Measurements from ENCODE around the gene PTPRE.

- TF ChIP-seq CTCF (IDR thresholded peaks at IDR 0.05; ENCODE audit: low read depth, low read length, poor library complexity, severe bottlenecking) (no peak), EZH2phosphoT487 (IDR thresholded peaks at IDR 0.05; ENCODE audit: borderline replicate concordance, low read length) (no peak)
These were observed 29.8 kb upstream of the PTPRE start for GRCh38 chr10:127877116-127877515.
